HepG2 (cell line): ENCODE results near the gene OSBPL5. TPM values are rescaled to one million over a fixed set of nuclear protein-coding genes. Genes with fewer than 3 reads are reported as not detected.

Experiments used
- ATAC-seq: fragments of 200-7000 bp; cut with Tn5 transposase; 3 replicates; pipeline ENCODE4 v1.9.1; 2020; ENCODE audit warnings: mild to moderate bottlenecking, moderate library complexity
- BruUV-seq: library from RNA; stranded (reverse); fragments of 400-500 nt; replicated peaks from 2 replicates; lab custom pipeline; 2021; lab: Mats Ljungman, UMichigan
- CTCF ChIA-PET: fragments of 300-600 bp; formaldehyde crosslinking; extraction: SDS; loops from one replicate; lab custom pipeline; 2021; ENCODE audit warnings: low total read pairs, inconsistent platforms, low intra/inter-chr PET ratio; lab: Yijun Ruan, JAX
- POLR2A ChIA-PET: fragments of 350-600 bp; sonication (Branson Sonifier 250); formaldehyde crosslinking; loops from one replicate; lab custom pipeline; 2020; ENCODE audit warnings: antibody characterized with exemption, inconsistent platforms; lab: Yijun Ruan, JAX
- DNase-seq: peaks from one replicate; pipeline ENCODE4 v3.0.0-alpha.2; 2015; ENCODE audit warnings: low spot score
- FAIRE-seq: peaks from 3 replicates; lab custom pipeline; 2011; peaks lifted over from hg19 to GRCh38; lab: Jason Lieb, UNC
- H2AFZ ChIP-seq: one replicate; pipeline ENCODE4 v1.6.1; 2011; ENCODE audit warnings: low read length, inconsistent platforms
- H3K27ac ChIP-seq: fragments of 300-600 bp; 3 replicates; pipeline ENCODE4 v1.8.0; 2011; ENCODE audit warnings: mixed run types, mild to moderate bottlenecking, mixed read lengths, low read length, inconsistent platforms; ENCODE audit not compliant: insufficient read depth; ENCODE audit errors: extremely low read length
- H3K27me3 ChIP-seq, 2 experiments: fragments of 200-600 bp in 1 of 2; 2 replicates in 1 of 2; 3 replicates in 1 of 2; pipeline versions ENCODE4 v1.6.0 to v1.8.0; 2011; ENCODE audit warnings: low read length in 2 of 2, mild to moderate bottlenecking in 2 of 2, moderate library complexity in 2 of 2, inconsistent platforms in 1 of 2; ENCODE audit not compliant: insufficient read depth in 2 of 2, control insufficient read depth in 1 of 2
- H3K36me3 ChIP-seq, 2 experiments: fragments of 200-600 bp in 1 of 2; replicated peaks in 1 of 2; 2 replicates in 1 of 2; 3 replicates in 1 of 2; pipeline versions ENCODE4 v1.5.1 to v1.8.0; 2011; ENCODE audit warnings: low read length in 2 of 2, inconsistent platforms in 1 of 2; ENCODE audit not compliant: insufficient read depth in 2 of 2, control insufficient read depth in 1 of 2
- H3K4me1 ChIP-seq: 2 replicates; pipeline ENCODE4 v1.5.1; 2012; ENCODE audit warnings: low read length, inconsistent platforms; ENCODE audit not compliant: insufficient read depth
- H3K4me2 ChIP-seq: 2 replicates; pipeline ENCODE4 v1.6.0; 2011; ENCODE audit warnings: low read depth, low read length, inconsistent platforms
- H3K4me3 ChIP-seq, 3 experiments: fragments of 200-600 bp in 1 of 3; sonication (generic), shearing (Covaris generic) in 1 of 3; replicated peaks in 1 of 3; 2 replicates each; pipeline ENCODE4 v1.5.1; 2011 to 2016; ENCODE audit warnings: low read length in 3 of 3, inconsistent platforms in 2 of 3, low read depth in 2 of 3, mild to moderate bottlenecking in 2 of 3, control low read depth in 1 of 3, mixed read lengths in 1 of 3; ENCODE audit not compliant: insufficient read depth in 1 of 3
- H3K79me2 ChIP-seq: one replicate; pipeline ENCODE4 v1.6.1; 2011; ENCODE audit warnings: low read length, inconsistent platforms; ENCODE audit not compliant: insufficient read depth
- H3K9ac ChIP-seq: 2 replicates; pipeline ENCODE4 v1.6.0; 2011; ENCODE audit warnings: mild to moderate bottlenecking, low read depth, low read length, inconsistent platforms; ENCODE audit not compliant: insufficient read depth
- H3K9me3 ChIP-seq: 2 replicates; pipeline ENCODE4 v1.5.1; 2012; ENCODE audit warnings: mild to moderate bottlenecking, low read length
- H4K20me1 ChIP-seq: 2 replicates; pipeline ENCODE4 v1.6.0; 2011; ENCODE audit warnings: inconsistent platforms, mild to moderate bottlenecking, low read length, moderate library complexity; ENCODE audit not compliant: insufficient read depth
- KAT7 ChIP-seq: IDR thresholded peaks from 2 replicates; pipeline ENCODE4 v1.6.1; 2018; ENCODE audit warnings: borderline replicate concordance, missing compliant biosample characterization
- PCBP2 ChIP-seq: fragments of 200-400 bp; formaldehyde crosslinking; optimal IDR thresholded peaks from 2 replicates; pipeline ENCODE3; 2018; ENCODE audit warnings: low read length, low read depth; ENCODE audit not compliant: poor library complexity, severe bottlenecking
- POLR2A ChIP-seq, 2 experiments: IDR thresholded peaks; 2 replicates each; pipeline ENCODE4 v1.6.1; 2011; ENCODE audit warnings: low read depth in 2 of 2, low read length in 2 of 2, mild to moderate bottlenecking in 1 of 2, moderate library complexity in 1 of 2; ENCODE audit not compliant: insufficient read depth in 1 of 2
- SSRP1 ChIP-seq: IDR thresholded peaks from 2 replicates; pipeline ENCODE4 v1.6.1; 2016; ENCODE audit warnings: control low read depth
- STAT5B ChIP-seq: sonication (generic); formaldehyde crosslinking; IDR thresholded peaks from 2 replicates; pipeline ENCODE4 v1.4.0; 2020; ENCODE audit warnings: missing genetic modification reagents
- ZNF350 ChIP-seq: sonication (generic); formaldehyde crosslinking; IDR thresholded peaks from 2 replicates; pipeline ENCODE4 v1.4.0; 2020; ENCODE audit warnings: mild to moderate bottlenecking, low read depth, missing genetic modification reagents, borderline replicate concordance
- ZNF564 ChIP-seq: sonication (generic); formaldehyde crosslinking; IDR thresholded peaks from 2 replicates; pipeline ENCODE4 v1.8.1; 2023; ENCODE audit warnings: mild to moderate bottlenecking, missing genetic modification reagents
- ZNF749 ChIP-seq: sonication (generic); formaldehyde crosslinking; IDR thresholded peaks from 2 replicates; pipeline ENCODE4 v1.8.0; 2022; ENCODE audit warnings: mild to moderate bottlenecking, missing genetic modification reagents, moderate library complexity, borderline replicate concordance
- ZSCAN21 ChIP-seq: sonication (generic); formaldehyde crosslinking; IDR thresholded peaks from 2 replicates; pipeline ENCODE4 v1.8.0; 2022; ENCODE audit warnings: mild to moderate bottlenecking, missing genetic modification reagents, moderate library complexity, borderline replicate concordance
- WGBS: methylation state at CpG from one replicate; pipeline ENCODE4 v1.1.6; 2017; ENCODE audit warnings: low lambda C conversion rate; 5-methylcytosine and 5-hydroxymethylcytosine counted together
- in situ Hi-C: cut with HindIII; loops from 2 replicates; pipeline ENCODE4 v1.10.0; 2017; ENCODE audit warnings: low pct_unique_long_range_greater_than_20kb; ENCODE audit not compliant: extremely low pct_ligation_motif_present
- intact Hi-C: fragments of 100-400 bp; cut with micrococcal nuclease; formaldehyde crosslinking; loops from one replicate; pipeline ENCODE4 v1.10.0; 2022; ENCODE audit not compliant: unreplicated experiment
- polyA plus RNA-seq, 8 experiments: library from polyadenylated mRNA; depleted of rRNA in 3 of 8; stranded (reverse) in 7 of 8; unstranded in 1 of 8; fragments of >200 nt; fragmentation: Illumina TruSeq in 4 of 8; extraction: Trizol in 4 of 8; gene quantifications; 2 replicates each; pipeline versions ENCODE4 v1.2.1 to v1.2.3, GENCODE V29; 2011 to 2016; ENCODE audit warnings: low read depth in 4 of 8, missing spikeins in 1 of 8, mixed read lengths in 1 of 8; ENCODE audit not compliant: insufficient read depth in 1 of 8
- total RNA-seq, 5 experiments: library from RNA; depleted of rRNA; stranded (reverse); fragments of >200 nt; fragmentation: Illumina TruSeq; extraction: Trizol; gene quantifications; 2 replicates each; pipeline ENCODE4 v1.2.3, GENCODE V29; 2016; ENCODE audit warnings: low read depth in 1 of 5
- TF ChIP-seq, protein P1 (sequence below): sonication (generic); formaldehyde crosslinking; IDR thresholded peaks from 2 replicates; pipeline ENCODE4 v1.4.0; 2020; ENCODE audit warnings: low read depth, mild to moderate bottlenecking, missing genetic modification reagents

The OSBPL5 gene
- total and polyA plus RNA-seq, 2 of the 13 experiments (the other 11 are each of a cell fraction or from before 2014, with no cell fraction given): not detected

DNA sequence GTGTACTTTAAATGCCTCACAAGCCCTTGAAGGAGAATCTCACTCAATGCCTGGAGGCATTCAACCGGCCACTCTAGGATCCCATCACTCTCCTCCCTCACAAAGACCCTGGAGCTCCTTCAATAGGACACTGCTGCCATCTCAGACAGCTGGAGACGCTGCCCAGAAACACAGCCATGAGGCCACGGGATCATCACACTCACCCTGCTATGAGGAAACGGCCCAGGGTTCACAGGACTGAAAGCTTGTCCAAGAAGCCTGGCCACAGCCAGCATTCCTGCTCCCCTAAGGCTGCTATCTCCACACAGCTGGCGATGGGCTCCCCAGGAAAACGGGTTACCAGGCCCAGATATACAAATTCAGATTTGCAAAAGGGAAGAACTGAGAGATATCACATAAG, 121.1 kb downstream of the OSBPL5 start:
- no peak overlapping the region for H3K9ac ChIP-seq
- H3K9me3 ChIP-seq: no peaks in the 10 kb centered on the region
- TF ChIP-seq POLR2A (IDR thresholded peaks at IDR 0.05; ENCODE audit: insufficient read depth in 1 of 2, low read depth in 2 of 2, low read length in 2 of 2): no peak
- TF ChIP-seq ZNF749 (CRISPR knock-in tag): no peak
- TF ChIP-seq ZNF564: no peak
- no peak for TF ChIP-seq SSRP1 (CRISPR knock-in tag)
- no peak for TF ChIP-seq STAT5B (CRISPR knock-in tag)
- no peak for TF ChIP-seq ZSCAN21 (CRISPR knock-in tag)
- no peak for TF ChIP-seq KAT7 (CRISPR knock-in tag)
- no peak for TF ChIP-seq ZNF350
- TF ChIP-seq, protein P1, sequence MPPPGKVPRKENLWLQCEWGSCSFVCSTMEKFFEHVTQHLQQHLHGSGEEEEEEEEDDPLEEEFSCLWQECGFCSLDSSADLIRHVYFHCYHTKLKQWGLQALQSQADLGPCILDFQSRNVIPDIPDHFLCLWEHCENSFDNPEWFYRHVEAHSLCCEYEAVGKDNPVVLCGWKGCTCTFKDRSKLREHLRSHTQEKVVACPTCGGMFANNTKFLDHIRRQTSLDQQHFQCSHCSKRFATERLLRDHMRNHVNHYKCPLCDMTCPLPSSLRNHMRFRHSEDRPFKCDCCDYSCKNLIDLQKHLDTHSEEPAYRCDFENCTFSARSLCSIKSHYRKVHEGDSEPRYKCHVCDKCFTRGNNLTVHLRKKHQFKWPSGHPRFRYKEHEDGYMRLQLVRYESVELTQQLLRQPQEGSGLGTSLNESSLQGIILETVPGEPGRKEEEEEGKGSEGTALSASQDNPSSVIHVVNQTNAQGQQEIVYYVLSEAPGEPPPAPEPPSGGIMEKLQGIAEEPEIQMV (CRISPR knock-in tag): no peak
- TF ChIP-seq PCBP2: no peak
- ChIA-PET POLR2A (no interaction called here), CTCF (no interaction called here)
- FAIRE-seq (no peak), DNase-seq (no peak), ATAC-seq (no peak)
- H3K4me2 ChIP-seq: no peak overlapping the region
- H3K79me2 ChIP-seq: peaks cover 24% of the 10 kb centered on the region
- no peaks in the 10 kb centered on the region for H3K27me3 ChIP-seq
- no peak overlapping the region for H2AFZ ChIP-seq
- H3K36me3 ChIP-seq: peaks cover 10 to 47% of the 10 kb centered on the region in 2 experiments; a peak in 4 of 5 replicates
- no peak overlapping the region for H3K4me3 ChIP-seq
- intact Hi-C loops: no loop called here
- H3K27ac ChIP-seq: no peak overlapping the region
- BruUV-seq: no TSS peak
- 0 out of 2 replicates have a peak, but pooled peaks cover under 1% of the 10 kb centered on the region for H3K4me1 ChIP-seq
- H4K20me1 ChIP-seq: peaks cover 28% of the 10 kb centered on the region
- in situ Hi-C loops: loop anchor here (5.0 kb wide), 1 partner anchor 48 kb away; no protein-coding TSS in a partner anchor
- WGBS: 100% methylated on average over 6 of the region's 6 CpGs
